HEK293T (cell line): ENCODE results near the gene SGCA.

Source experiments
- FOXK2 ChIP-seq: fragments of 450-650 bp; IDR thresholded peaks from 2 replicates; pipeline ENCODE4 v1.6.1; 2016; ENCODE audit warnings: mild to moderate bottlenecking
- FOXM1 ChIP-seq: fragments of 450-650 bp; IDR thresholded peaks from 2 replicates; pipeline ENCODE4 v1.6.1; 2017; ENCODE audit warnings: mild to moderate bottlenecking, borderline replicate concordance
- NFRKB ChIP-seq: fragments of 450-650 bp; IDR thresholded peaks from 2 replicates; pipeline ENCODE4 v1.6.1; 2016; ENCODE audit warnings: mild to moderate bottlenecking, moderate library complexity
- TARDBP ChIP-seq: fragments of 450-650 bp; IDR thresholded peaks from 2 replicates; pipeline ENCODE4 v1.6.1; 2016
- ZNF384 ChIP-seq: fragments of 450-650 bp; IDR thresholded peaks from 2 replicates; pipeline ENCODE4 v1.6.1; 2016

DNA sequence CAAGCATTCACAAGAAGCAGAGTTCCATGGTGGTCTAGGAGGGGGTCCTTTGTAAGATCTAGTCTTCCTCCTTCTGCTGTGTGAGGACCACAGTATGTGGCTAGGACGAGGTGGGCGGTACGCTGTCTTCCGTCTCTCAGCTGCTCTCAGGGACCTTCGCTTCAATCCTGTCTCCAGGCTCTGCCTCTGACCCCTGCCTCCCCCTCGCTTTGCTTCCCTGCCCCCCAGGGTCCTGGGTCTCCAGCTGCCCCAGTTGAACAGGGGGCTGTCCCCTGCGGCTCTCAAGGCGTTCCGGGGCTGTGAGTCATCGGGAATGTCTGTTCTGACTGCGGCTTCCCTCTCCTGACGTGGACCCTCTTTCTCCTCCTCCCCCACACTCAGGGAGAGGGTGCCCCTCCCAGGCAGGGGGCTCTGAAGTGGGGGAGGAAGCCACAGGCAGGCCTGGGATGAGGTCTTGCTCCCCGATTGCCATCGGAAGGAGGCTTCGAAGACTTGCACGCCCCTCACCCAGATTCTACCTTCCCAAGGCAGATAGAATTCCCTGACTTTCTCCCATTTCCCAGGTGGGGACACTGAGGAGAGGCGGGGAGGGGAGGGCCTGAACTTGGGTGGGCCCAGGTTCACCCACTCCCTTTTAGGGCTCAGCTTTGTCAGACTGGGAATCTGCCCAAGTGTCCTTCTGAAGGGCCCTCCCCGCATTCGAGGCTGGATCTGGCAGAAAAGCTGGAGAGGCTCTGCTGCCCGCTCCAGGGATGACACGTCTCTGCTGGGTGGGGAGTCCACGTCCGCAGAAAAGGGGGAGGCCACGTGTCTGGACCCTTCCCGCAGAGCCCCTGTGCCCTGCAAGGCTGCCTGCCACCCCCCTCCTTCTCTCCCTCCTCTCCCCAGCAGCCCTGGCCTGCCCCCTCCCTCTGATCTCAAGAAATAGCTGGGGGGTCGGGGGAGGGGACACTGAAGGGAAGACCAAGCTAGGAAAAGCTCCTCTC lies 44.7 kb downstream of the SGCA start:
- no peak for TF ChIP-seq FOXM1
- TF ChIP-seq TARDBP = no peak
- TF ChIP-seq FOXK2 = no peak
- no peak for TF ChIP-seq NFRKB
- no peak for TF ChIP-seq ZNF384
